GM18873 (cell line): ENCODE measurements around the gene RAG2.

Source experiments
- ATAC-seq: cut with Tn5 transposase; IDR thresholded peaks from one replicate; pipeline ENCODE4 v1.9.1; 2021; ENCODE audit warnings: mild to moderate bottlenecking, moderate library complexity, moderate number of reproducible peaks; ENCODE audit not compliant: unreplicated experiment, low FRiP score

Gene RAG2

GRCh38 chr11:36598051-36598450 is at the start of gene RAG2:
TSS of gene RAG2 (minus strand) at chr11:36598236. CDS start at chr11:36594168, 4,068 bp downstream.
- ATAC-seq = no peak

GRCh38 chr11:36638556-36638955 is 40.5 kb upstream of the RAG2 start:
- ATAC-seq = no peak

GRCh38 chr11:36635066-36635862 is 37.2 kb upstream of the RAG2 start:
- ATAC-seq = no peak

GRCh38 chr11:36631774-36632173 is 33.7 kb upstream of the RAG2 start:
- ATAC-seq = no peak

GRCh38 chr11:36628765-36629244 is 30.8 kb upstream of the RAG2 start:
- ATAC-seq = no peak

- ATAC-seq = no peak
Observed at GRCh38 chr11:36628141-36628540, 30.1 kb upstream of the RAG2 start.

GRCh38 chr11:36627471-36627870 is 29.4 kb upstream of the RAG2 start:
- ATAC-seq = no peak

- no peak for ATAC-seq
Observed at GRCh38 chr11:36627006-36627405, 29.0 kb upstream of the RAG2 start.

GRCh38 chr11:36623494-36623893 is 25.5 kb upstream of the RAG2 start:
- ATAC-seq = no peak

GRCh38 chr11:36622431-36623136 is 24.5 kb upstream of the RAG2 start:
- ATAC-seq = no peak

GRCh38 chr11:36620246-36620645 is 22.2 kb upstream of the RAG2 start:
- no peak for ATAC-seq

- no peak for ATAC-seq
Observed at GRCh38 chr11:36619502-36619901, 21.5 kb upstream of the RAG2 start.

- no peak for ATAC-seq
Observed at GRCh38 chr11:36618363-36619047, 20.5 kb upstream of the RAG2 start.

GRCh38 chr11:36617543-36618362 is 19.7 kb upstream of the RAG2 start:
- ATAC-seq = no peak

- no peak for ATAC-seq
Observed at GRCh38 chr11:36615826-36616225, 17.8 kb upstream of the RAG2 start.

GRCh38 chr11:36609383-36609782 is 11.3 kb upstream of the RAG2 start:
- ATAC-seq = no peak

GRCh38 chr11:36608491-36609199 is 10.6 kb upstream of the RAG2 start:
- no peak for ATAC-seq

GRCh38 chr11:36605221-36606216 is 7.5 kb upstream of the RAG2 start:
- no peak for ATAC-seq
